GM19099 (cell line): ENCODE data around the gene MAPK8IP3.

ENCODE experiments used
- POLR2A ChIP-seq: IDR thresholded peaks from 3 replicates; pipeline ENCODE4 v1.6.1; 2011; ENCODE audit warnings: low read depth; ENCODE audit not compliant: insufficient read length; ENCODE audit errors: extremely low read depth

The MAPK8IP3 gene

DNA sequence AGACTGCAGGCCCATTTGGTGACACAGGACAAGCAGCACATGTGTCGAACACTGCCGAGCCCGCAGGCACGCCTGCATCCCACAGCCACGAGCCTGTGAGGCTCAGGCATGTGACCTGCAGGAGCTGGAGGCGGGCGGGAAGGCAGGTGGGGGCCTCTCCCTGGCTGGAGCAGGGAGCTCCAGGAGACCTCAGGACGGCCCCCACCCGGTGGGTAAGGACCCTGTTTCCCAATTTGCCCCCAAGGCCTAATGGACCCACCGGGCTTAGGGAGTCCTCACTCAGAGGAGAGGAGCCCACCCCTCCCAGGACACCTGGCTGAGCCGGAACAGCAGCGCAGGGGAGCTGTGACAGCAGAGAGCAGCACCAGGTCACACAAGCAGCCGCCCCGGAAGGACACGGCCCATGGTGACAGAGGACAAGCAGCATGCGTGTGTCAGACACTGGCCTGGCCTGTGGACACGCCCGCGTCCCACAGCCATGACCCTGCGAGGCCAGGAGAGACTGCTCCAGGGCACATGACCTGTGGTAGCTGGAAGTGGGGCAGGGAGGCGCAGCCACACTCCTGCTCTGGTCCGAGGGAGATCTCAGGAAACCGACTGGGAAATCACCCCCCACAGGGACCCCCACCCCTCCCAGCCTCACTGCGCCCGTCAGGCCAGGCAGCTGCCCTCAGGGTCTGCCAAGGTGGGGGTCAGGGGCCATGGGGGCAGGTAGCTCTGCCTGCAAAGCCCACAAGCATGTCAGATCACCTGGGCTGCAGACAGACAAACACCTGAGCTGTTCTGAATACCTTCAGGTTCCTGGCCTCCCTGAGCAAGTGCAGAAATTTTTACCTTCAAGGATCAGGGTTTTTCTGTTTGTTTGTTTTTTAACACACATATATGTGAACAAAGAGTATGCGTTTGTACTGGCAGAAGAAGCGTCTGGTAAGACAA is 74.0 kb downstream of the MAPK8IP3 start:
- no peak for TF ChIP-seq POLR2A

DNA sequence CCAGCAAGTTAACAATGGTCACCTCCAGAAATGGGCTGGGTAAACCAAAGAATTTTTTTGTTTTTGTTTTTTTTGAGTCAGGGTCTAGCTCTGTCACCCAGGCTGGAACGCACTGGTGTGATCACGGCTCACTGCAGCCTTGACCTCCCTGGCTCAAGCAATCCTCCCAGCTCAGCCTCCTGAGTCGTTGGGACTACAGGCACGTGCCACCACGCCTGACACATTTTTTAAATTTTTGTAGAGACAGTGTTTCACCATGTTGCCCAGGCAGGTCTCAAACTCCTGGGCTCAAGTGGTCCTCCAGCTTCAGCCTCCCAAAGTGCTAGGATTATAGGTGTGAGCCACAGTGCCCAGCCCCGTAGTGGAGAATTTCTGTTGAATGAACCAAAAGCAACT is 74.7 kb downstream of the MAPK8IP3 start:
- no peak for TF ChIP-seq POLR2A

DNA sequence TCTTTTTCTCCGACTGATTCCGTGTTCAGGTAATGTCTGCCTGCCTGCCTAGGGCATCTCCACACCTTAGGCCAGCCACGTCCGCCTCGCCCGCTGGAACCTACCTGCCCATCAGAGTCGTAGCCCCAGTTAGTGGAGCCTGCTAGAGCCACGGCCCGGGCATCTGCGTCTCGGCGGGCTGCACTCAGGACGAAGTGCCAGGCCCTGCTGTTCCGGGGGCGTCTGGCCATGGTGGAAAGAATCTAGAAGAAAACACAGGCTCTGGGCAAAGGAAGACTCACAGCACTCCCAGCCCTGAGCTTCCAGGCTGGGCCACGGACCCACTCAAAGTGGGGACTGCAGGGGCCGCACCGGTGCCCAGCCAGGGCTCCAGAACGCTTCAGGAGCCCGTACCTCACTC is 75.3 kb downstream of the MAPK8IP3 start:
- TF ChIP-seq POLR2A: no peak

DNA sequence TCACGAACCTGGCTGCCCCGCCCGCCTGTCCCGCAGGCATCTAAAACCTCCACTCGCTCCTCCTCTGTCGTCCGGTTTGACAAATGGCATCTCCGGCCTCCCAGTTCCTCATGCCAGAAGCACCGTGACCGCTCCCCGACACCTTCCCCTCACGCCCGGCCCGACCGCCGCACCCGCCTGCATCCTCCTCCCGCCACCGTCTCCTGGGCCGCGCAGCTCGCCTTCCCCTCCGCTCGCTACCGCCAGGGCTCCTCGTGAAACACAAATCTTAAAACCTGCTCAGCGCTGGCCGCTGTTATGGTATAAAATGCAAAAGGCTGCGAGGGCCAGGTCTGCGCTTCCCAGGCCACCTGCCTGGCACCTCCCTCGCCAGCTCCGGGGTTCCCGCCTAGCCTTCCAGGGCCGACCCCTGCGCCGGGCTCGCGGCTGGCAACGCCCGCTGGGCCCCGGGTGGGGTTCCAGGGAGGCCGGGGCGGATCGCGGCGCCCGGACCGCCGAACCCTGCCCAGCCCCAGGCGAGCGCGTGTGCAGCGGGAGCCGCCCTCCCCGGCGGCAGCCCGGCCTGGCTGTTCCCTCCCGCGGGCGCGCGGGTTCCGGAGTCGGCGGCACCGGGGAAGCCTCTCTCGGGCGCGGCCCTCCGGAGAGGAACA is 75.9 kb downstream of the MAPK8IP3 start:
- TF ChIP-seq POLR2A: no peak

DNA sequence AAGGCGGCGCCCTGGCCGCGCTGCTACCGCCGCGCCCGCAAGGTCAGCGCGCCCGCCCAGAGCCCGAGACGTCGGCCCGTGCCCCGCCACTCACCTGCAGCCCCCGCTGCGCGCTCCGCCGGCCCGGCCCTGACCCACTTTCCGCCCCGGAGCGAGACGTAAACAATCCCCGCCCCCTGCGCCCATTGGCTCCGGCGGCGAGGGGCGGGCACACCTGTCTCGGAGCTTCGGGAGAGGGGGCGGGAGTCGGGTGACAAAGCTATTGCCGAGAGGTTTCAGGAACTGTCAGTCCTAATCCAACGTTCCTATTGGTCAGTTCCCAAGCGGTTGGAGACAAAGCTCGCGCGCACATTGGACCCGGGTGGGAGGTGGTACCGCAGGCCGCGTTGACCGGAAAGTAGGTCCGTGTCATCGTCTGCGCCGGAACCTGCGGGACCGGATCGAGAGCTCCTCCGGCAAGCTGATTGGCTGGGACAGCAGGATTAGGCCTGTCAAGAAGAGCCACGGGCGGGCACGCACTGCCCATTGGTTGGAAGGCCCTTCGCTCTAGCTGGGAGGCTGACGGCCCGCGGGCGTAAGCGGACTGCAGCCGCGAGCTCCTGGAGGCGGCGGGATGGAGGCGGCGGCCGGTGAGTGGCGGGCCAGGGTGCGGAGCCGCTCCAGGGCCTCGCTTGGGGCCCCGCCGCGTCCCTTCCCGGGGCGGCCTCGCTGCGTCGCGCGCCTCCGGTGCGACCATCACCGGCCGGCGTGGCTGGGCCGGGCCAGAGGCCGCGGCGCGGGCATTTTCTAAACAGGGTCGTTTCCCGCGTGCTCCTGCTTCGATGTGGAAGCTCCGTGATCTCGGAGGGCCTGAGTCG is 76.6 kb downstream of the MAPK8IP3 start, which contains the start of the genes NUBP2 and SPSB3:
TSS of gene NUBP2 (plus strand) at position 553 of the 857 bp plus-strand sequence. CDS start at position 614, 61 bp downstream.
TSS of gene SPSB3 (minus strand) at position 164 of the 857 bp plus-strand sequence. CDS start 1,088 bp downstream, outside the sequence.
- peak; percentile 81 for TF ChIP-seq POLR2A

DNA sequence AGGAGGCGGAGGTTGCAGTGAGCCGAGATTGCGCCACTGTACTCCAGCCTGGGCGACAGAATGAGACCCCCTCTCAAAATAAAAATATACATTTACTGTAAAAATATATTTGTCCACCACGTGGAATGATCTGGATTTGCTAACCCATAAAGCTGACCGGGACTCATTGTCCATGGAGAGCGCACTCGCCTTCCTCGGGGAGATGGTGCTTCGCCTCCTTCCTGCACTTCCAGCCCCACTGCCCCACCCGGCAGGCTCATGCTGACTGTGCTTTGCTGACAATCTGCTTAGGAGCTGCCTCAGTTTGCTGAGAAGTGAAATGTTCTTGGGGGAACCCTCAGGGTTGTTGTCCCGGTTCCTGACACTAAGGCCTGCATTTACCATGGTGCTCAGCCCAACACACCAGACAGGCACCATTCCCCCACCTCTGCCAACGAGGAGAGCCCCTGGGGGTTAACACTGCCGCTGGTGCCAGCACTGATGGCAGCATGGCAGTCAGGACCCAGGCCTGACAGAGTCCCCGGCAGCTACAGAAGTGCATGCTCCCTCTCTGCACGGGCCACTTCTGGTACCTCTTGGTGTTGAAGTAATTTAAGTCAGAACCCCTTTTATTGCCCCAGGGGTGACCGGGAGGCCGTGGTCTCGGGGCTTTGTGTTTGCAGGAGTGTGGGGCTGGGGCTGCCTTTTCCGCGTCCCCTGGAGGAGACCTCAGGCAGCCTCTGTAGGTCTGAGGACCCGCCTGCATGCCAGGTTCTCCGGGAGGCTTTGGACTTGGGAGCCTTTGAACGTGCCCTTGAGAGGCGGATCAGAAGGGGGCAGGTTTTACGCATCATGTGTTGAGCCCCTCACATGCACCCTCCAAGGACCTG is 79.2 kb downstream of the MAPK8IP3 start:
- no peak for TF ChIP-seq POLR2A

DNA sequence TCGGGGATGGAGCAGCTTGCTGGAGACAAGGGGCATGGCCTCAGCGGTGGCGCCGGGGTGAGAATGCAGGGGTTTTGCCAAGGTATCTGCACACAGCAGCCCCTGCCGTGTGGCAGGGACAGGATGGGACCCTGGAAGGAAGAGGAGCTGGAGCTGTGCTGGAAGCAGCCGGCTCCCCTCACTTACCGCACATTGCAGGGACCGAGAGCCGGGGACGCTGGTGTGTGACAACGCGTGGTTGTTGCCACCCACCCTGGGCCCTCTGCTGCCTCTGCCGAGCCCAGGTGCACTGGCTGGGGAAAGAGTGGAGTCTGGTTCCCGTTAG is 79.8 kb downstream of the MAPK8IP3 start:
- no peak for TF ChIP-seq POLR2A

DNA sequence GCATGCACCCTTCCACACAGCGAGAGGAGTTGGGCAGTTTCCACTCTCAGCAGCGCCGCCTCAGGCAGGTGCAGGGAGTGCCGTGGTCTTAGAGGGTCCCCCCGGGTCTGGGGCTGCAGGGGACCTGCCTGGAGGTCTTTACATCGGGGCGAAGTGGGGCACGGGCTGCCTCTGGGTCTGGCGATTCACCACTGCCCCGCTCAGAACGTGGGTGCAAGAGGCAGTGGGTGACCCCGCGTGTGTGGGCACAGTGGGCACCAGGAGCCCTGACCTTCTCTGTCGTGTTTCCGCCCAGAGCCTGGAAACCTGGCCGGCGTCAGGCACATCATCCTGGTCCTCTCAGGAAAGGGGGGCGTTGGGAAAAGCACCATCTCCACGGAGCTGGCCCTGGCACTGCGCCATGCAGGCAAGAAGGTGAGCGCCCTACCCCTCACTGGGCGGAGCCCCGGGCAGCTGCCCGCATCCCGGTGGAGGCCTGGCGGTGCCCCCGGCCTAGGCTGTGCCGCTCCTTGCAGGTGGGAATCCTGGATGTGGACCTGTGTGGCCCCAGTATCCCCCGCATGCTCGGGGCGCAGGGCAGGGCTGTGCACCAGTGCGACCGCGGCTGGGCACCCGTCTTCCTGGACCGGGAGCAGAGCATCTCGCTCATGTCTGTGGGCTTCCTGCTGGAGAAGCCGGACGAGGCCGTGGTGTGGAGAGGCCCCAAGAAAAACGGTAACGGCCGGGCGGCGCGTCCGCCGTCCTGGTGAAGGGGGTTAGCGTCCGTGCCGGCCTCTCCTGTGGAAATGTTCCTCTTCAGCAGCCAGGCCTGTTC is 80.5 kb downstream of the MAPK8IP3 start:
- no peak for TF ChIP-seq POLR2A

DNA sequence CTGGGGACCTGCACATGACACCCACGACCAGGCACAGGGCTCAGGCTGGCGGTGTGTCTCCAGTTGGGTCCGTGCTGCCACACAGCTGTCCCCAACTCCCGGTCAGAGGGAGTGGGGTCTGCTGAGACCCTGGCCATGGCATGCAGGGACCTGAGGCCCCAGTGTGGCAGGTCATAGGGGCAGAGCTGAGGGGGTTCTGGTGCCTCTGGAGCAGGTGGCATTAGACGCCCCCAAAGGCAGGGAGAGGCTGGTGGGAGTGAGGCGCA is 81.0 kb downstream of the MAPK8IP3 start:
- no peak for TF ChIP-seq POLR2A

DNA sequence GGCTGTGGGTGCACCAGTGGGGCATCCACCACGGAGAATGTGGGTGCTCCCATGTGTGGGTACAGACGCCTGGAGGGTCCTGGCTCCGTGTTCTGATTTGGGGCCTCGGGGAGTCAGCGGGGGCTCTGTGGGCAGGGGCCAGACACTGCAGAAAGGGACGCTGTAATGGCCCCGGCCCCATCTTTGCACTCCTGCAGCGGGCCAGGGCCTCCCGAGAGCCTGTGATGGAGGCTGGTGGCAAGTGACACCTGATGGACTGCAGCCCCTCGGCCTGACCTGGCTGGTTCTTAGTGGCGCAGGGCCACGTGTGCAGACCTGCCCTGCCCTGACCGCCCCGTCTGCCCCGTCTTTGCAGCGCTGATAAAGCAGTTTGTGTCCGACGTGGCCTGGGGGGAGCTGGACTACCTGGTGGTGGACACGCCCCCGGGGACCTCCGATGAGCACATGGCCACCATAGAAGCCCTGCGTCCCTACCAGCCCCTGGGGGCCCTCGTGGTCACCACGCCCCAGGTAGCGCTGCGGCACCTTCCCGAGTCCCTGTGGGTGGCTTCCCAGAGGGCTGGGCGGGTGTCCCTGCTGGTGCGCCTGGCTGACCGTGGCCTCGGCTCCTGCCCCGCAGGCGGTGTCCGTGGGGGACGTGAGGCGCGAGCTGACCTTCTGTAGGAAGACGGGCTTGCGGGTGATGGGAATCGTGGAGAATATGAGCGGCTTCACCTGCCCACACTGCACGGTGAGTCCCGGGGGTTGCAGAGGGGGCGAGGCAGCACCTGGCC is 81.5 kb downstream of the MAPK8IP3 start:
- TF ChIP-seq POLR2A: no peak

DNA sequence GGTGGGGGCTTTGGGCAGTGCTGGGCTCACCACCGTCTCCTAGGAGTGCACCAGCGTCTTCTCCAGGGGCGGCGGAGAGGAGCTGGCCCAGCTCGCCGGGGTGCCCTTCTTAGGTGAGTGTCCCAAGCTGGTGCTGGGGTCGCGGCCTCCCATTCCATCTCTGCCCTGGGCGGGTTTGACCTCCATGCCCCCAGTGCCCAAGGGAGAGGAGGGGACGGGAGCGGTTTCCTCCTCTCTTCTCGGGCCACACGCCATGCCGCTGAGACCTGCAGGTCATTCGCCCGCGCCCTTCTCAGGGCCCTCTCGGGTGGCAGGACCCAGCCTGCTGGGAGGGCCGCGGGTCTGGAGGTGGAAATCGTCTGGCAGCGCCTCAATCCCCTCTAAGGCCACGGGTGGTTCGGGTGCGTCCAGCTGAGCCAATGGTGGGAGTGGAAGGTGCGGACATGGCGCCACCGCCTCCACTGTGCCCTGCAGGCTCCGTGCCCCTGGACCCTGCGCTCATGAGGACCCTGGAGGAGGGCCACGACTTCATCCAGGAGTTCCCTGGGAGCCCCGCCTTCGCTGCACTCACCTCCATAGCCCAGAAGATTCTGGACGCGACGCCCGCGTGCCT is 82.2 kb downstream of the MAPK8IP3 start:
- no peak for TF ChIP-seq POLR2A

DNA sequence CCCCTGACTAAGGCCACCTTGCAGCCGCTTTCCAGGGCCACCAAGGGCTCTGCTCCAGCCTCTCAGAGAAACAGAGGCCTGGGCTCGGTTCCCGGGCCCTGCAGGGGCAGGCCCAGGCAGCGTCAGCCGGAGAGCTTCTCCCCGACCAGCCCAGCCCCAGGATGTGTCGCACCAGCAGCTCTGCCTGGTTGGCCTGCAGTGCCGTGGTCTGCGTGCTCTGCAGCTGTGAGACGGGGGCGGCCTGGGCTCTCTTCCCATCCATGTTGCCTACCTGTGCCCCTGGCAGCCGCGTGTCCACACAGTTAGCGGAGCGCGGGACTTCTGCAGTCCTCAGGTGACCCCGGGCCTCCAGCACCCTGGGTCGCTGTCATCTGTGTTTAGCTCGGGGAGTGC is 82.7 kb downstream of the MAPK8IP3 start:
- TF ChIP-seq POLR2A: no peak
